K562 (cell line): ENCODE data around the gene WDR90. TPM values are rescaled to one million over a fixed set of nuclear protein-coding genes. Genes with fewer than 3 reads are reported as not detected.

Experiments
- ATF1 ChIP-seq, 2 experiments: fragments of 450-650 bp in 1 of 2; IDR thresholded peaks; 2 replicates each; pipeline ENCODE4 v1.6.1; 2016; ENCODE audit warnings: missing compliant biosample characterization in 1 of 2, missing genetic modification characterization in 1 of 2
- BHLHE40 ChIP-seq: IDR thresholded peaks from 2 replicates; pipeline ENCODE4 v1.6.1; 2011; ENCODE audit warnings: low read length, improper control_type of control experiment
- FOXP1 ChIP-seq: sonication (generic); formaldehyde crosslinking; IDR thresholded peaks from 2 replicates; pipeline ENCODE4 v1.8.0; 2022; ENCODE audit warnings: mild to moderate bottlenecking, missing genetic modification reagents
- HNRNPUL1 ChIP-seq: fragments of 200-400 bp; formaldehyde crosslinking; IDR thresholded peaks from 2 replicates; pipeline ENCODE4 v1.6.1; 2017; ENCODE audit warnings: low read length
- ILF3 ChIP-seq: fragments of 450-650 bp; IDR thresholded peaks from 2 replicates; pipeline ENCODE4 v1.6.1; 2018; ENCODE audit warnings: antibody characterized with exemption, mild to moderate bottlenecking, moderate library complexity, borderline replicate concordance
- MBD1 ChIP-seq: fragments of 250-450 bp; sonication (Bioruptor Pico); IDR thresholded peaks from 2 replicates; pipeline ENCODE4 v1.8.0; 2022; ENCODE audit warnings: inconsistent platforms
- PTRF ChIP-seq: fragments of 450-650 bp; IDR thresholded peaks from 2 replicates; pipeline ENCODE4 v1.6.1; 2016; ENCODE audit warnings: mild to moderate bottlenecking, missing genetic modification characterization, missing compliant biosample characterization
- RBFOX2 ChIP-seq: fragments of 200-400 bp; formaldehyde crosslinking; IDR thresholded peaks from 2 replicates; pipeline ENCODE4 v1.6.1; 2017; ENCODE audit warnings: low read depth, mild to moderate bottlenecking, low read length, moderate library complexity
- TAL1 ChIP-seq: fragments of 450-650 bp; IDR thresholded peaks from 2 replicates; pipeline ENCODE4 v1.6.1; 2016; ENCODE audit warnings: mild to moderate bottlenecking
- ZFP36 ChIP-seq: fragments of 150-350 bp; IDR thresholded peaks from 2 replicates; pipeline ENCODE4 v1.6.1; 2018; ENCODE audit warnings: low read length, low read depth; ENCODE audit not compliant: partially characterized antibody
- ZNF212 ChIP-seq: fragments of 450-650 bp; formaldehyde crosslinking; IDR thresholded peaks from 2 replicates; pipeline ENCODE4 v1.4.0; 2020; ENCODE audit warnings: mild to moderate bottlenecking
- polyA plus RNA-seq, 8 experiments: library from polyadenylated mRNA; depleted of rRNA in 4 of 8; stranded (reverse) in 5 of 8; unstranded in 3 of 8; fragments of >200 nt; fragmentation: Nextera tagmentation in 2 of 8; fragmentation: Illumina TruSeq in 1 of 8; extraction: Ambion mirVana in 2 of 8; extraction: Trizol in 1 of 8; gene quantifications; 2 replicates each; pipeline versions ENCODE4 v1.2.1 to v1.2.3, GENCODE V29; 2011 to 2014; ENCODE audit warnings: inconsistent platforms in 1 of 8, missing spikeins in 1 of 8
- total RNA-seq, 7 experiments: library from RNA; depleted of rRNA in 6 of 7; stranded (reverse); fragments of >200 nt in 6 of 7; fragmentation: Illumina TruSeq in 2 of 7; extraction: Trizol in 2 of 7; gene quantifications; 2 replicates each; pipeline versions ENCODE4 v1.2.1 to v1.2.3, GENCODE V29; 2011 to 2021; ENCODE audit warnings: low replicate concordance in 1 of 7
- TF ChIP-seq, protein P1 (sequence below): fragments of 450-650 bp; IDR thresholded peaks from 2 replicates; pipeline ENCODE4 v1.6.1; 2016; ENCODE audit warnings: borderline replicate concordance
- TF ChIP-seq, protein P2 (sequence below): sonication (generic); formaldehyde crosslinking; IDR thresholded peaks from 2 replicates; pipeline ENCODE4 v1.8.0; 2022; ENCODE audit warnings: mild to moderate bottlenecking, missing genetic modification reagents
- TF ChIP-seq, protein P3 (sequence below): fragments of 150-350 bp; IDR thresholded peaks from 2 replicates; pipeline ENCODE4 v1.6.1; 2014; ENCODE audit warnings: low read depth, mild to moderate bottlenecking, low read length, borderline replicate concordance
- TF ChIP-seq, protein P4 (sequence below): sonication (generic); formaldehyde crosslinking; IDR thresholded peaks from 2 replicates; pipeline ENCODE4 v1.9.0; 2022; ENCODE audit warnings: mild to moderate bottlenecking, missing genetic modification reagents

WDR90 gene
- total and polyA plus RNA-seq, 9 of the 15 experiments (the other 6 are each of a cell fraction or from before 2014, with no cell fraction given), result 0.44 to 12.6 (median 3.3) TPM

DNA sequence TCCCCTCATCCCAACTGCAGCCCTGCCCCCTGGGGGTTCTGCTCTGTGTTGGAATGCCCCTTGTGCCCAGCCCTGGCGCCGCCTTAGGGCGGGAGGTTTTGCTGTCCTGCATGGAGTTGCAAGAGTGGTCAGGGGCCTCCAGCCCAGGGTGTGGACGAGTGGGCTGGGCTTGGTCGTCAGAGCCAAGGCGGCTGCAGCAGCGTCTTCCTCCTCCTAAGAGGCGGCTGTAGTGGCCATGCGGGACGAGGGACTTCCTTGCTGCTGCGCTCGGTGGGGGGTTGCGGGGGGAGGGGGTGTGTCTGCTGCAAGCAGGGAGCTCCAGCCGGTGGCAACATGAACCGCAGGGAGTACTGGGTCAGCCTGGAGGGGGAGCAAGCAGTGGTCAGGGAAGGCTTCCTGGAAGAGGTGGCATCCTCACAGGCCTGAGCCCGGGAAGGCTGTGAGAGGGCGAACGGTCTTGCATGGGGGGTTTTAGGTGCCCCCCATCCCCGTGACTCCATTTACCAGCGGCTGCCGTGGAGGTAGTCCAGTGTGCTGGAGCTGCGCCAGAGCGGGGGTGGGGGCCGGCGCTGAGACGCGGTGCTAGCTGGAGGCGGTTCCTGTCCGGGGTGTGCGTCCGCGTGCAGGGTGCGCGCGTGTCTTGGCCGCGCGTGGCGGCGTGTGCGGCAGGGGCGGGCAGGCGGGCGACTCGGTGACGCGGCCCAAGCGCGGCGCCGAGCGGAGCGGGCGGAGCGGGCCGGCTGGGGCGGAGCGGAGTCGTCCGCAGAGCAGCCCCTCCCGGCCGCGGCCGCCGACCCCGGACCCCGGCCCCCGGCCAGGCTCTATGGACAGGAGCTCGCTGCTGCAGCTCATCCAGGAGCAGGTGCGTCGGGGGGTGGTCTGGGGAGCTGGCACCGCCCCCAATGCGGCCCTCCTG is 26.1 kb downstream of the WDR90 start, which contains the start of gene RHBDL1 (continued):
- TF ChIP-seq, protein P1, sequence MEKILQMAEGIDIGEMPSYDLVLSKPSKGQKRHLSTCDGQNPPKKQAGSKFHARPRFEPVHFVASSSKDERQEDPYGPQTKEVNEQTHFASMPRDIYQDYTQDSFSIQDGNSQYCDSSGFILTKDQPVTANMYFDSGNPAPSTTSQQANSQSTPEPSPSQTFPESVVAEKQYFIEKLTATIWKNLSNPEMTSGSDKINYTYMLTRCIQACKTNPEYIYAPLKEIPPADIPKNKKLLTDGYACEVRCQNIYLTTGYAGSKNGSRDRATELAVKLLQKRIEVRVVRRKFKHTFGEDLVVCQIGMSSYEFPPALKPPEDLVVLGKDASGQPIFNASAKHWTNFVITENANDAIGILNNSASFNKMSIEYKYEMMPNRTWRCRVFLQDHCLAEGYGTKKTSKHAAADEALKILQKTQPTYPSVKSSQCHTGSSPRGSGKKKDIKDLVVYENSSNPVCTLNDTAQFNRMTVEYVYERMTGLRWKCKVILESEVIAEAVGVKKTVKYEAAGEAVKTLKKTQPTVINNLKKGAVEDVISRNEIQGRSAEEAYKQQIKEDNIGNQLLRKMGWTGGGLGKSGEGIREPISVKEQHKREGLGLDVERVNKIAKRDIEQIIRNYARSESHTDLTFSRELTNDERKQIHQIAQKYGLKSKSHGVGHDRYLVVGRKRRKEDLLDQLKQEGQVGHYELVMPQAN, result peak; percentile 48; the same call in 1 of the 2 replicates
- TF ChIP-seq FOXP1 (CRISPR knock-in tag) (0 out of 2 replicates have a peak, but pooled peaks have one; percentile 13), TAL1 (no peak), BHLHE40 (0 out of 2 replicates have a peak, but pooled peaks have one; percentile 0), ILF3 (no peak), ZFP36 (peak; percentile 100), HNRNPUL1 (no peak), PTRF (no peak), ATF1 (CRISPR knock-in tag; IDR thresholded peaks at IDR 0.05) (no peak), ATF1 (tag; IDR thresholded peaks at IDR 0.05) (peak; percentile 64), ZNF212 (CRISPR knock-in tag) (no peak), RBFOX2 (peak; percentile 77), MBD1 (CRISPR knock-in tag) (no peak)
- TF ChIP-seq, protein P2, sequence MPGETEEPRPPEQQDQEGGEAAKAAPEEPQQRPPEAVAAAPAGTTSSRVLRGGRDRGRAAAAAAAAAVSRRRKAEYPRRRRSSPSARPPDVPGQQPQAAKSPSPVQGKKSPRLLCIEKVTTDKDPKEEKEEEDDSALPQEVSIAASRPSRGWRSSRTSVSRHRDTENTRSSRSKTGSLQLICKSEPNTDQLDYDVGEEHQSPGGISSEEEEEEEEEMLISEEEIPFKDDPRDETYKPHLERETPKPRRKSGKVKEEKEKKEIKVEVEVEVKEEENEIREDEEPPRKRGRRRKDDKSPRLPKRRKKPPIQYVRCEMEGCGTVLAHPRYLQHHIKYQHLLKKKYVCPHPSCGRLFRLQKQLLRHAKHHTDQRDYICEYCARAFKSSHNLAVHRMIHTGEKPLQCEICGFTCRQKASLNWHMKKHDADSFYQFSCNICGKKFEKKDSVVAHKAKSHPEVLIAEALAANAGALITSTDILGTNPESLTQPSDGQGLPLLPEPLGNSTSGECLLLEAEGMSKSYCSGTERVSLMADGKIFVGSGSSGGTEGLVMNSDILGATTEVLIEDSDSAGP (CRISPR knock-in tag), result peak; percentile 48; the same call in 1 of the 2 replicates
- TF ChIP-seq, protein P3, sequence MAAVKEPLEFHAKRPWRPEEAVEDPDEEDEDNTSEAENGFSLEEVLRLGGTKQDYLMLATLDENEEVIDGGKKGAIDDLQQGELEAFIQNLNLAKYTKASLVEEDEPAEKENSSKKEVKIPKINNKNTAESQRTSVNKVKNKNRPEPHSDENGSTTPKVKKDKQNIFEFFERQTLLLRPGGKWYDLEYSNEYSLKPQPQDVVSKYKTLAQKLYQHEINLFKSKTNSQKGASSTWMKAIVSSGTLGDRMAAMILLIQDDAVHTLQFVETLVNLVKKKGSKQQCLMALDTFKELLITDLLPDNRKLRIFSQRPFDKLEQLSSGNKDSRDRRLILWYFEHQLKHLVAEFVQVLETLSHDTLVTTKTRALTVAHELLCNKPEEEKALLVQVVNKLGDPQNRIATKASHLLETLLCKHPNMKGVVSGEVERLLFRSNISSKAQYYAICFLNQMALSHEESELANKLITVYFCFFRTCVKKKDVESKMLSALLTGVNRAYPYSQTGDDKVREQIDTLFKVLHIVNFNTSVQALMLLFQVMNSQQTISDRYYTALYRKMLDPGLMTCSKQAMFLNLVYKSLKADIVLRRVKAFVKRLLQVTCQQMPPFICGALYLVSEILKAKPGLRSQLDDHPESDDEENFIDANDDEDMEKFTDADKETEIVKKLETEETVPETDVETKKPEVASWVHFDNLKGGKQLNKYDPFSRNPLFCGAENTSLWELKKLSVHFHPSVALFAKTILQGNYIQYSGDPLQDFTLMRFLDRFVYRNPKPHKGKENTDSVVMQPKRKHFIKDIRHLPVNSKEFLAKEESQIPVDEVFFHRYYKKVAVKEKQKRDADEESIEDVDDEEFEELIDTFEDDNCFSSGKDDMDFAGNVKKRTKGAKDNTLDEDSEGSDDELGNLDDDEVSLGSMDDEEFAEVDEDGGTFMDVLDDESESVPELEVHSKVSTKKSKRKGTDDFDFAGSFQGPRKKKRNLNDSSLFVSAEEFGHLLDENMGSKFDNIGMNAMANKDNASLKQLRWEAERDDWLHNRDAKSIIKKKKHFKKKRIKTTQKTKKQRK, result no peak
- TF ChIP-seq, protein P4, sequence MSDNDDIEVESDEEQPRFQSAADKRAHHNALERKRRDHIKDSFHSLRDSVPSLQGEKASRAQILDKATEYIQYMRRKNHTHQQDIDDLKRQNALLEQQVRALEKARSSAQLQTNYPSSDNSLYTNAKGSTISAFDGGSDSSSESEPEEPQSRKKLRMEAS (CRISPR knock-in tag), result peak; percentile 70
